Adrenal gland (tissue), 5 donors: ENCODE data around the gene BACH1.

Experiments
- POLR2A ChIP-seq, 2 donors: fragments of 450-650 bp; IDR thresholded peaks; one replicate each; pipeline ENCODE4 v1.6.1; 2017; ENCODE audit warnings: antibody characterized with exemption in 2 of 2, mild to moderate bottlenecking in 2 of 2, moderate library complexity in 1 of 2
- TF ChIP-seq, protein P1 (sequence below), 6 experiments: fragments of 450-650 bp in 4 of 6; fragments of 200-600 bp in 2 of 6; sonication (generic) in 1 of 6; IDR thresholded peaks; 1 replicate in 5 of 6; 2 replicates in 1 of 6; pipeline versions ENCODE4 v1.5.1 to v1.8.0; 2016 to 2021; ENCODE audit warnings: antibody characterized with exemption in 6 of 6, mild to moderate bottlenecking in 2 of 6, moderate library complexity in 1 of 6
- donor health status: DM: no; HTN: no; CAD: no.

DNA sequence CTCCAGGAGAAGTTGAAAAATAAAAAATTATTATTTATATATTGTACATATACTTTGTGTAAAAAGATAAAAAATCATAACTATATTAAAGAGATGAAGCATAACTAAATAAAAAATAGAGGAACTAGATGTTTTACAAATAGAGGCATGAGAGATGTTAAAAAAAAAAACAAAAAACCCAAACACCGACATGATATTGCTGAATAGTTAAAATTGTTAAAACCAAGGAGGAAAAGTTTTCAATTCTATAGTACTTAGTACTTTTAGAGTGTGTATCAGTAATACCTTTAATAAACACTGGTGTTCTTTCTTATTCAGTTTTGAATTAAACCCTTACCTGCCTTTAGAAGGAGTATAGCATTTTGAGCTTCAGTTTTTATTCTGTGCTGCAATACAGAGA is 32.1 kb downstream of the BACH1 start:
- no peak for TF ChIP-seq POLR2A (IDR thresholded peaks at IDR 0.05)
- TF ChIP-seq, protein P1, sequence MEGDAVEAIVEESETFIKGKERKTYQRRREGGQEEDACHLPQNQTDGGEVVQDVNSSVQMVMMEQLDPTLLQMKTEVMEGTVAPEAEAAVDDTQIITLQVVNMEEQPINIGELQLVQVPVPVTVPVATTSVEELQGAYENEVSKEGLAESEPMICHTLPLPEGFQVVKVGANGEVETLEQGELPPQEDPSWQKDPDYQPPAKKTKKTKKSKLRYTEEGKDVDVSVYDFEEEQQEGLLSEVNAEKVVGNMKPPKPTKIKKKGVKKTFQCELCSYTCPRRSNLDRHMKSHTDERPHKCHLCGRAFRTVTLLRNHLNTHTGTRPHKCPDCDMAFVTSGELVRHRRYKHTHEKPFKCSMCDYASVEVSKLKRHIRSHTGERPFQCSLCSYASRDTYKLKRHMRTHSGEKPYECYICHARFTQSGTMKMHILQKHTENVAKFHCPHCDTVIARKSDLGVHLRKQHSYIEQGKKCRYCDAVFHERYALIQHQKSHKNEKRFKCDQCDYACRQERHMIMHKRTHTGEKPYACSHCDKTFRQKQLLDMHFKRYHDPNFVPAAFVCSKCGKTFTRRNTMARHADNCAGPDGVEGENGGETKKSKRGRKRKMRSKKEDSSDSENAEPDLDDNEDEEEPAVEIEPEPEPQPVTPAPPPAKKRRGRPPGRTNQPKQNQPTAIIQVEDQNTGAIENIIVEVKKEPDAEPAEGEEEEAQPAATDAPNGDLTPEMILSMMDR (IDR thresholded peaks at IDR 0.05) = no peak
